Liver (tissue), 9 donors: Measurements from ENCODE around the gene CD300H. TPM values are rescaled to one million over a fixed set of nuclear protein-coding genes. Genes with fewer than 3 reads are reported as not detected.
A peak's percentile ranks its signal among the peaks of the same experiment; 100 is the strongest.

ENCODE experiments used
- DNase-seq: peaks from one replicate; pipeline ENCODE4 v3.0.0-alpha.2; 2017; ENCODE audit warnings: low spot score
- H3K27ac ChIP-seq, 2 donors: one replicate each; pipeline ENCODE4 v1.7.0; 2013; ENCODE audit warnings: inconsistent platforms in 2 of 2, low read length in 2 of 2, control low read depth in 1 of 2, low read depth in 1 of 2, mild to moderate bottlenecking in 1 of 2
- H3K27me3 ChIP-seq, 4 donors: one replicate each; pipeline versions ENCODE4 v1.6.1 to v1.7.0; 2013; ENCODE audit warnings: low read length in 3 of 4, inconsistent platforms in 1 of 4, mild to moderate bottlenecking in 1 of 4, moderate library complexity in 1 of 4; ENCODE audit not compliant: control insufficient read depth in 4 of 4, insufficient read depth in 4 of 4
- H3K36me3 ChIP-seq, 4 donors: one replicate each; pipeline versions ENCODE4 v1.6.1 to v1.7.0; 2013; ENCODE audit warnings: low read length in 3 of 4, mild to moderate bottlenecking in 3 of 4, low read depth in 1 of 4, moderate library complexity in 1 of 4; ENCODE audit not compliant: control insufficient read depth in 4 of 4, insufficient read depth in 3 of 4
- H3K4me1 ChIP-seq, 4 donors: one replicate each; pipeline versions ENCODE4 v1.6.1 to v1.7.0; 2013; ENCODE audit warnings: low read length in 3 of 4, mild to moderate bottlenecking in 3 of 4, moderate library complexity in 1 of 4; ENCODE audit not compliant: control insufficient read depth in 4 of 4, insufficient read depth in 4 of 4
- H3K4me3 ChIP-seq, 3 donors: one replicate each; pipeline versions ENCODE4 v1.6.1 to v1.7.0; 2013; ENCODE audit warnings: low read length in 3 of 3, control low read depth in 1 of 3, low read depth in 1 of 3, mild to moderate bottlenecking in 1 of 3
- H3K9ac ChIP-seq, 2 donors: one replicate each; pipeline ENCODE4 v1.7.0; 2013; ENCODE audit warnings: low read length in 2 of 2, mild to moderate bottlenecking in 2 of 2, moderate library complexity in 2 of 2, control low read depth in 1 of 2, low read depth in 1 of 2
- H3K9me3 ChIP-seq, 4 donors: one replicate each; pipeline versions ENCODE4 v1.6.1 to v1.7.0; 2013; ENCODE audit warnings: low read length in 3 of 4; ENCODE audit not compliant: control insufficient read depth in 4 of 4
- EGR1 ChIP-seq, 2 donors: IDR thresholded peaks; 2 replicates each; pipeline ENCODE4 v1.6.1; 2016 to 2018; ENCODE audit warnings: antibody characterized with exemption in 2 of 2, low read depth in 2 of 2
- GABPA ChIP-seq, 2 donors: IDR thresholded peaks in 1 of 2; conservative IDR thresholded peaks in 1 of 2; 2 replicates each; pipeline ENCODE4 v1.6.1; 2016; ENCODE audit warnings: antibody characterized with exemption in 2 of 2, mild to moderate bottlenecking in 1 of 2, moderate library complexity in 1 of 2
- HNF4A ChIP-seq, 2 donors: conservative IDR thresholded peaks; 2 replicates each; pipeline ENCODE4 v1.6.1; 2016; ENCODE audit warnings: antibody characterized with exemption in 2 of 2, mild to moderate bottlenecking in 2 of 2
- HNF4G ChIP-seq: IDR thresholded peaks from 2 replicates; pipeline ENCODE4 v1.6.1; 2016; ENCODE audit warnings: antibody characterized with exemption
- JUND ChIP-seq, 2 donors: IDR thresholded peaks; 2 replicates each; pipeline ENCODE4 v1.6.1; 2016; ENCODE audit warnings: antibody characterized with exemption in 2 of 2
- NR2F2 ChIP-seq: IDR thresholded peaks from 2 replicates; pipeline ENCODE4 v1.6.1; 2016; ENCODE audit warnings: antibody characterized with exemption
- RXRA ChIP-seq, 2 donors: IDR thresholded peaks; 2 replicates each; pipeline ENCODE4 v1.6.1; 2017 to 2018; ENCODE audit warnings: antibody characterized with exemption in 2 of 2, mild to moderate bottlenecking in 1 of 2
- TAF1 ChIP-seq: conservative IDR thresholded peaks from 2 replicates; pipeline ENCODE4 v1.6.1; 2016; ENCODE audit warnings: antibody characterized with exemption, mild to moderate bottlenecking
- YY1 ChIP-seq: IDR thresholded peaks from 2 replicates; pipeline ENCODE4 v1.6.1; 2016; ENCODE audit warnings: antibody characterized with exemption, mild to moderate bottlenecking
- WGBS: extraction: QIAGEN DNeasy Blood & Tissue Kit; methylation state at CpG from one replicate; pipeline ENCODE4 v1.1.7; 2013; 5-methylcytosine and 5-hydroxymethylcytosine counted together
- polyA plus RNA-seq, 2 donors: library from polyadenylated mRNA; stranded (reverse) in 1 of 2; unstranded in 1 of 2; fragments of 200-250 nt in 1 of 2; fragments of >200 nt in 1 of 2; fragmentation: Nextera tagmentation in 1 of 2; extraction: Ambion mirVana in 1 of 2; gene quantifications; one replicate each; pipeline versions ENCODE4 v1.2.1 to v1.2.3, GENCODE V29; 2013 to 2015
- total RNA-seq, 2 donors: library from RNA; depleted of rRNA; stranded (reverse); fragments of >200 nt; gene quantifications; one replicate each; pipeline ENCODE4 v1.2.3, GENCODE V29; 2014
- TF ChIP-seq, protein P1 (sequence below): IDR thresholded peaks from 2 replicates; pipeline ENCODE4 v1.6.1; 2016; ENCODE audit warnings: antibody characterized with exemption, mild to moderate bottlenecking
- TF ChIP-seq, protein P2 (sequence below): fragments of 150-350 bp; IDR thresholded peaks from 2 replicates; pipeline ENCODE4 v1.5.1; 2017; ENCODE audit warnings: improper control_type of control experiment, low read depth, low read length; ENCODE audit not compliant: missing input control
- TF ChIP-seq, protein P3 (sequence below): IDR thresholded peaks from 2 replicates; pipeline ENCODE4 v1.6.1; 2016; ENCODE audit warnings: antibody characterized with exemption
- donor health status: healthy.
- donor health status: healthy.
- donor health status: healthy.
- donor health status: healthy.
- donor health status: healthy.

Gene CD300H
- total and polyA plus RNA-seq, 4 donors = 0.47 TPM; not detected in 3

DNA sequence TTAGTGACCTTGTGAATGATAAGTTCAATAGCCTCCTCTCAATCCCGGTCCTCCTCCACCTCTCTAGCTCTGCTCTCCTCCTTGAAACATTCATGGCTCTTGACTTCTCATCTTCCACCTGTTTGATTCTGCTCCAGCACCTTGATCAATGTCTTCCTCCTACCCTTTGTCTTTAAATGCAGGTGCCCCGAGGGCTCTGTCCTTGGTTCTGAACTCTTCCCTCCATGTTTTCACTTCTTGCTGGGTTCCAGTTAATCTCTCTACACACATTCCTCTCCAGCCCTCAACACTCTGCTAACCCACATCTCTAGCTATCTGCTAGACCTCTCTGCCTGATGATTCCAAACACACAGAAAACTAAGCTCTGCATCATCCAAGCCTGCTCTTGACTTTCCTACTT is 42.8 kb upstream of the CD300H start:
- Histone ChIP-seq H3K9ac (no peak overlapping the region), H3K9me3 (no peaks in the 10 kb centered on the region), H3K36me3 (no peaks in the 10 kb centered on the region), H3K27me3 (peaks cover 0 to 5% (median 0%) of the 10 kb centered on the region in 4 donors), H3K4me3 (no peak overlapping the region), H3K27ac (no peak overlapping the region), H3K4me1 (no peaks in the 10 kb centered on the region)
- no peak for TF ChIP-seq TAF1
- no peak for TF ChIP-seq JUND (IDR thresholded peaks at IDR 0.05)
- no peak for TF ChIP-seq YY1
- TF ChIP-seq EGR1 (IDR thresholded peaks at IDR 0.05; ENCODE audit: low read depth in 2 of 2) = no peak
- TF ChIP-seq, protein P1, sequence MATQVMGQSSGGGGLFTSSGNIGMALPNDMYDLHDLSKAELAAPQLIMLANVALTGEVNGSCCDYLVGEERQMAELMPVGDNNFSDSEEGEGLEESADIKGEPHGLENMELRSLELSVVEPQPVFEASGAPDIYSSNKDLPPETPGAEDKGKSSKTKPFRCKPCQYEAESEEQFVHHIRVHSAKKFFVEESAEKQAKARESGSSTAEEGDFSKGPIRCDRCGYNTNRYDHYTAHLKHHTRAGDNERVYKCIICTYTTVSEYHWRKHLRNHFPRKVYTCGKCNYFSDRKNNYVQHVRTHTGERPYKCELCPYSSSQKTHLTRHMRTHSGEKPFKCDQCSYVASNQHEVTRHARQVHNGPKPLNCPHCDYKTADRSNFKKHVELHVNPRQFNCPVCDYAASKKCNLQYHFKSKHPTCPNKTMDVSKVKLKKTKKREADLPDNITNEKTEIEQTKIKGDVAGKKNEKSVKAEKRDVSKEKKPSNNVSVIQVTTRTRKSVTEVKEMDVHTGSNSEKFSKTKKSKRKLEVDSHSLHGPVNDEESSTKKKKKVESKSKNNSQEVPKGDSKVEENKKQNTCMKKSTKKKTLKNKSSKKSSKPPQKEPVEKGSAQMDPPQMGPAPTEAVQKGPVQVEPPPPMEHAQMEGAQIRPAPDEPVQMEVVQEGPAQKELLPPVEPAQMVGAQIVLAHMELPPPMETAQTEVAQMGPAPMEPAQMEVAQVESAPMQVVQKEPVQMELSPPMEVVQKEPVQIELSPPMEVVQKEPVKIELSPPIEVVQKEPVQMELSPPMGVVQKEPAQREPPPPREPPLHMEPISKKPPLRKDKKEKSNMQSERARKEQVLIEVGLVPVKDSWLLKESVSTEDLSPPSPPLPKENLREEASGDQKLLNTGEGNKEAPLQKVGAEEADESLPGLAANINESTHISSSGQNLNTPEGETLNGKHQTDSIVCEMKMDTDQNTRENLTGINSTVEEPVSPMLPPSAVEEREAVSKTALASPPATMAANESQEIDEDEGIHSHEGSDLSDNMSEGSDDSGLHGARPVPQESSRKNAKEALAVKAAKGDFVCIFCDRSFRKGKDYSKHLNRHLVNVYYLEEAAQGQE = peak; percentile 73
- TF ChIP-seq RXRA (IDR thresholded peaks at IDR 0.05) = no peak
- DNase-seq = no peak
- WGBS = 20% methylated on average over 2 of the region's 2 CpGs

DNA sequence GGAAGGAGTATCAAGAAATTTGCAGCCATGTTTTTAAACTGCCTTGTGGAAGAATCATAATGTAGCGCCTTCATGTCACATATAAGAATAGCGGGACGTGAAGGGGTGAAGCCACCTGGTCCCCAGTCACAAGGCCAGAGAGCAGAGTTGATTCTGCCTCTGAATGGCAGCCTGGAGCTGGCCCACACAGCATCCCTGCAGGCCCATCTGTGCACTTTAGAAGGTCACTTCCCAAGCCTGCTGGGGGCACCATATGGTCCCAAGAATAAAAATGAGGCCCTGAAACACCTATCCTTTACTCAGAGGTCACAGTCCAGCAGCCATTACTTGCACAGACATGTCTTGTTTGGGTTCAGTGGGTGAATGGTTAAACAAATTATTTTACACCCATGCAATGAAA is 41.2 kb upstream of the CD300H start:
- no peaks in the 10 kb centered on the region for H3K4me1 ChIP-seq
- H3K27ac ChIP-seq = no peak overlapping the region
- H3K9ac ChIP-seq = no peak overlapping the region
- 93% methylated on average over 3 of the region's 3 CpGs for WGBS
- no peak for TF ChIP-seq HNF4A (conservative IDR thresholded peaks at IDR 0.05)
- TF ChIP-seq HNF4G = no peak
- TF ChIP-seq JUND (IDR thresholded peaks at IDR 0.05) = no peak
- TF ChIP-seq EGR1 (IDR thresholded peaks at IDR 0.05; ENCODE audit: low read depth in 2 of 2) = no peak
- TF ChIP-seq TAF1 = no peak
- no peak for TF ChIP-seq GABPA (IDR thresholded peaks at IDR 0.05 in 1 of 2, conservative IDR thresholded peaks at IDR 0.05 in 1 of 2)
- TF ChIP-seq, protein P2, sequence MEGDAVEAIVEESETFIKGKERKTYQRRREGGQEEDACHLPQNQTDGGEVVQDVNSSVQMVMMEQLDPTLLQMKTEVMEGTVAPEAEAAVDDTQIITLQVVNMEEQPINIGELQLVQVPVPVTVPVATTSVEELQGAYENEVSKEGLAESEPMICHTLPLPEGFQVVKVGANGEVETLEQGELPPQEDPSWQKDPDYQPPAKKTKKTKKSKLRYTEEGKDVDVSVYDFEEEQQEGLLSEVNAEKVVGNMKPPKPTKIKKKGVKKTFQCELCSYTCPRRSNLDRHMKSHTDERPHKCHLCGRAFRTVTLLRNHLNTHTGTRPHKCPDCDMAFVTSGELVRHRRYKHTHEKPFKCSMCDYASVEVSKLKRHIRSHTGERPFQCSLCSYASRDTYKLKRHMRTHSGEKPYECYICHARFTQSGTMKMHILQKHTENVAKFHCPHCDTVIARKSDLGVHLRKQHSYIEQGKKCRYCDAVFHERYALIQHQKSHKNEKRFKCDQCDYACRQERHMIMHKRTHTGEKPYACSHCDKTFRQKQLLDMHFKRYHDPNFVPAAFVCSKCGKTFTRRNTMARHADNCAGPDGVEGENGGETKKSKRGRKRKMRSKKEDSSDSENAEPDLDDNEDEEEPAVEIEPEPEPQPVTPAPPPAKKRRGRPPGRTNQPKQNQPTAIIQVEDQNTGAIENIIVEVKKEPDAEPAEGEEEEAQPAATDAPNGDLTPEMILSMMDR = no peak
- TF ChIP-seq, protein P1 = no peak
- no peak for TF ChIP-seq NR2F2
- TF ChIP-seq, protein P3, sequence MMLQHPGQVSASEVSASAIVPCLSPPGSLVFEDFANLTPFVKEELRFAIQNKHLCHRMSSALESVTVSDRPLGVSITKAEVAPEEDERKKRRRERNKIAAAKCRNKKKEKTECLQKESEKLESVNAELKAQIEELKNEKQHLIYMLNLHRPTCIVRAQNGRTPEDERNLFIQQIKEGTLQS = no peak
- H3K9me3 ChIP-seq = no peaks in the 10 kb centered on the region
- no peak for DNase-seq
- H3K4me3 ChIP-seq = no peak overlapping the region
- peaks cover 0 to 5% (median 0%) of the 10 kb centered on the region in 4 donors for H3K27me3 ChIP-seq
- no peaks in the 10 kb centered on the region for H3K36me3 ChIP-seq
